Measurements from ENCODE around the gene HMCN1. TPM values are rescaled to one million over a fixed set of nuclear protein-coding genes. Genes with fewer than 3 reads are reported as not detected.

Gene HMCN1
- total RNA-seq, 4 donors from 2014 or later: 3.3 to 8.9 (median 6.6) TPM

DNA sequence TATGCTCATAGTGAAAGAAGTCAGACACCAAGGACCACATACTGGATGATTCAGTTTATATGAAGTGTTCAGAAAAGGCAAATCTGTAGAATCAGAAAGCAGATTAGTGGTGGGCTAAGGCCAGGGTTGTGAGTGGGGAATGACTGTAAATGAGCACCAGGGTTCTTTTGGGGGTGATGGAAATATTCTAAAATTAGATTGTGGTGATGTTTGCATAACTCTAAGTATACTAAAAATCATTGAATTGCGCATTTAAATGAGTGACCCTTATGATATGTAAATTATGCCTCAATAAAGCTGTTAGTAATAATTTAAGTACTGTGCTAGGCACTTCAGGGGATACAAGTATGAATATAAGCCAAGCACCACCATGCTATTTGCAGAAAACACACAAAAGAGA lies 384.5 kb downstream of the HMCN1 start:
- Histone ChIP-seq H3K27me3 (no peaks in the 10 kb centered on the region), H3K9me3 (no peaks in the 10 kb centered on the region), H3K36me3 (no peaks in the 10 kb centered on the region), H3K27ac (no peak overlapping the region), H3K4me3 (replicated peaks in 1 of 3) (no peak overlapping the region), H3K4me1 (no peaks in the 10 kb centered on the region)
- DNase-seq: no peak
- intact Hi-C loops (cut with DNase I): no loop called here
- no peak for TF ChIP-seq POLR2A (IDR thresholded peaks at IDR 0.05)
- WGBS, 2 donors: 90 to 93% methylated on average over 1 of the region's 1 CpG

DNA sequence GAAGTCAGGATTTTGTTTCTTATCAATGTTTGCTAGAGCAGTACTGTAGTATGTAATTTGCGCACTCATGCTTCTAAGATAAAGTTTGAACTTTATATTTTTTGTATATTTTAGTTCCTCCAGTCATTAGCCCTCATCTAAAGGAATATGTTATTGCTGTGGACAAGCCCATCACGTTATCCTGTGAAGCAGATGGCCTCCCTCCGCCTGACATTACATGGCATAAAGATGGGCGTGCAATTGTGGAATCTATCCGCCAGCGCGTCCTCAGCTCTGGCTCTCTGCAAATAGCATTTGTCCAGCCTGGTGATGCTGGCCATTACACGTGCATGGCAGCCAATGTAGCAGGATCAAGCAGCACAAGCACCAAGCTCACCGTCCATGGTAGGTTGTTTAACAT lies 388.6 kb downstream of the HMCN1 start:
- Histone ChIP-seq H3K27ac (no peak overlapping the region), H3K9me3 (no peaks in the 10 kb centered on the region), H3K4me3 (replicated peaks in 1 of 3) (no peak overlapping the region), H3K4me1 (no peaks in the 10 kb centered on the region), H3K36me3 (no peaks in the 10 kb centered on the region), H3K27me3 (no peaks in the 10 kb centered on the region)
- intact Hi-C loops (cut with DNase I): no loop called here
- DNase-seq: no peak
- no peak for TF ChIP-seq POLR2A (IDR thresholded peaks at IDR 0.05)
- TF ChIP-seq, protein P1, sequence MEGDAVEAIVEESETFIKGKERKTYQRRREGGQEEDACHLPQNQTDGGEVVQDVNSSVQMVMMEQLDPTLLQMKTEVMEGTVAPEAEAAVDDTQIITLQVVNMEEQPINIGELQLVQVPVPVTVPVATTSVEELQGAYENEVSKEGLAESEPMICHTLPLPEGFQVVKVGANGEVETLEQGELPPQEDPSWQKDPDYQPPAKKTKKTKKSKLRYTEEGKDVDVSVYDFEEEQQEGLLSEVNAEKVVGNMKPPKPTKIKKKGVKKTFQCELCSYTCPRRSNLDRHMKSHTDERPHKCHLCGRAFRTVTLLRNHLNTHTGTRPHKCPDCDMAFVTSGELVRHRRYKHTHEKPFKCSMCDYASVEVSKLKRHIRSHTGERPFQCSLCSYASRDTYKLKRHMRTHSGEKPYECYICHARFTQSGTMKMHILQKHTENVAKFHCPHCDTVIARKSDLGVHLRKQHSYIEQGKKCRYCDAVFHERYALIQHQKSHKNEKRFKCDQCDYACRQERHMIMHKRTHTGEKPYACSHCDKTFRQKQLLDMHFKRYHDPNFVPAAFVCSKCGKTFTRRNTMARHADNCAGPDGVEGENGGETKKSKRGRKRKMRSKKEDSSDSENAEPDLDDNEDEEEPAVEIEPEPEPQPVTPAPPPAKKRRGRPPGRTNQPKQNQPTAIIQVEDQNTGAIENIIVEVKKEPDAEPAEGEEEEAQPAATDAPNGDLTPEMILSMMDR (IDR thresholded peaks at IDR 0.05): no peak
- WGBS, 2 donors: 95% methylated on average over 9 of the region's 9 CpGs

DNA sequence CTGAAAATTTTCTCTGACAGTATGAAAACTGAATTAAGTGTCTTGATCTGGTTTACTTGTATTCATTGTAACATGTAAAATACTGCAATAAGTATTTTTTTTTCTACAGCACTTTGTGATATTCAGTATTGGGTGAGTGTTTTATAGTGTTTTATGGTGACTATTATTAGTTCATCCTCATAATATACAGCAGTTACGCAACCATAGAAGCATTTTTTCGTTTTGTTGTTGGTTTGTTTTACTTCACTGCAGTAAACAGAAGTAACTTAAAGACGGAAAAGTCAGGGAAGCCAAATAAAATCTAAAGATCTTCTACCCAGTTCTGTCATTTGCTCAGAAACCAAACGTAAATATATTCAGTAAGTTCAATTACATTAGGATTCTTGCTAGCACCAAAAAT lies 390.8 kb downstream of the HMCN1 start:
- intact Hi-C loops (cut with DNase I): no loop called here
- no peak for TF ChIP-seq POLR2A (IDR thresholded peaks at IDR 0.05)
- TF ChIP-seq, protein P1 (IDR thresholded peaks at IDR 0.05): no peak
- no peak overlapping the region for H3K27ac ChIP-seq
- H3K27me3 ChIP-seq: no peaks in the 10 kb centered on the region
- WGBS, 2 donors: 93% methylated on average over 4 of the region's 4 CpGs
- H3K4me1 ChIP-seq: no peaks in the 10 kb centered on the region
- no peaks in the 10 kb centered on the region for H3K36me3 ChIP-seq
- H3K9me3 ChIP-seq: no peaks in the 10 kb centered on the region
- DNase-seq: no peak
- H3K4me3 ChIP-seq (replicated peaks in 1 of 3): no peak overlapping the region

DNA sequence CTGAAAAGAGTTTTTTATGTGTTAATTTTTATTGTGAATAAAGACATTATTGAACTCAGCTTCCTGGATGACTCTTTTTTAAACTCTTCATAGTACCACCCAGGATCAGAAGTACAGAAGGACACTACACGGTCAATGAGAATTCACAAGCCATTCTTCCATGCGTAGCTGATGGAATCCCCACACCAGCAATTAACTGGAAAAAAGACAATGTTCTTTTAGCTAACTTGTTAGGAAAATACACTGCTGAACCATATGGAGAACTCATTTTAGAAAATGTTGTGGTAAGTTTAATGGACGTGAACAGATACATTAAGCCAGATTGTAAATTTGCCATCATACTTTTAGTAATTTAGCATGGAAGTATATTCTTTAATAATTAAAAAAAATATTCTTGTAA lies 391.3 kb downstream of the HMCN1 start:
- Histone ChIP-seq H3K27ac (no peak overlapping the region), H3K4me1 (no peaks in the 10 kb centered on the region), H3K9me3 (no peaks in the 10 kb centered on the region), H3K36me3 (no peaks in the 10 kb centered on the region), H3K4me3 (replicated peaks in 1 of 3) (no peak overlapping the region), H3K27me3 (no peaks in the 10 kb centered on the region)
- TF ChIP-seq, protein P1 (IDR thresholded peaks at IDR 0.05): no peak
- no peak for TF ChIP-seq POLR2A (IDR thresholded peaks at IDR 0.05)
- WGBS, 2 donors: 91 to 92% methylated on average over 3 of the region's 3 CpGs
- DNase-seq: no peak
- intact Hi-C loops (cut with DNase I): no loop called here

DNA sequence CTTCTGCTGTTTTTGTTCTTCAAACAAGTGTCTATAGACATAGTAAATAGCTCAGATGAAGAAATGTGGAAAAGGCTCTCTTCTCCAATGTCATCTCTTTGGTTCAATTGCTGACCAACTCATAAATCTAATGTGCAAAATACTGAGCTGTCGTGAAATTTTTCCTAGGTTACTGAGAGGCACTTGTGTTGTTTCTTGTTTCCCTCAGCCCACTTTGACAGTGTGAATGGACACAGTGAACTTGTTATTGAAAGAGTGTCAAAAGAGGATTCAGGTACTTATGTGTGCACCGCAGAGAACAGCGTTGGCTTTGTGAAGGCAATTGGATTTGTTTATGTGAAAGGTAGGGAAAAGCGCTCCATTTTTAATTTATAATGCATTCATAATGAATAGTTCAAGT lies 395.6 kb downstream of the HMCN1 start:
- TF ChIP-seq POLR2A (IDR thresholded peaks at IDR 0.05): no peak
- TF ChIP-seq, protein P1 (IDR thresholded peaks at IDR 0.05): no peak
- Histone ChIP-seq H3K36me3 (no peaks in the 10 kb centered on the region), H3K27ac (no peak overlapping the region), H3K4me3 (replicated peaks in 1 of 3) (no peak overlapping the region), H3K9me3 (no peaks in the 10 kb centered on the region), H3K4me1 (no peaks in the 10 kb centered on the region), H3K27me3 (peaks cover 3% of the 10 kb centered on the region)
- no peak for DNase-seq
- WGBS, 2 donors: 52 to 63% methylated on average over 4 of the region's 4 CpGs
- intact Hi-C loops (cut with DNase I): no loop called here

DNA sequence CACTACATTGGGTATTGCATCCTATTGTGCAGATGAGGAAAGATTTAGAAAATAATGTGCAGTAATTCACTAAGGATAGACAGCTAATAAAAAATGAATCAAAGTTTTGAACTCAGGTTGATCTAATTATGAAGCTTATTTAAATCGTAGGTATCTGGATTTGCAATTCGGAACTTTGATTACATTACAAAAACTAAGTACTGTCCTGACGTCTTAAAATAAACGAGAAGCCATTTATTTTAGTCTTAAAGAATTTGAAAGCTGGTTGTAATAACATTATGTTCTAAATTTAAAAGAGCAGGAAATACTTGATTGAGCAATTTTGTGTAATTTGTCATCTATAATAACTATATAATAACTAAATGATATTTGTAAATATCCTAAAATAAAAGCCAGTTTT lies 404.9 kb downstream of the HMCN1 start:
- WGBS, 2 donors: 85% methylated on average over 4 of the region's 4 CpGs
- H3K4me1 ChIP-seq: no peaks in the 10 kb centered on the region

More for the DNA sequence above, 404.9 kb downstream of the HMCN1 start:
- Histone ChIP-seq H3K4me3 (replicated peaks in 1 of 3) (no peak overlapping the region), H3K27me3 (no peaks in the 10 kb centered on the region), H3K9me3 (no peaks in the 10 kb centered on the region), H3K27ac (no peak overlapping the region), H3K36me3 (no peaks in the 10 kb centered on the region)
- no peak for DNase-seq
- TF ChIP-seq, protein P1 (IDR thresholded peaks at IDR 0.05): no peak
- no peak for TF ChIP-seq POLR2A (IDR thresholded peaks at IDR 0.05)
- intact Hi-C loops (cut with DNase I): no loop called here

Data from thyroid gland (tissue), 4 donors.